Gastrocnemius medialis (tissue), 4 donors: ENCODE results near the gene NET1.

Experiments used
- POLR2A ChIP-seq, 2 donors: fragments of 450-650 bp; IDR thresholded peaks; one replicate each; pipeline ENCODE4 v1.6.1; 2017; ENCODE audit warnings: antibody characterized with exemption in 2 of 2, mild to moderate bottlenecking in 2 of 2, moderate library complexity in 2 of 2
- TF ChIP-seq, protein P1 (sequence below), 5 experiments: fragments of 450-650 bp in 3 of 5; fragments of 200-600 bp in 2 of 5; sonication (generic) in 2 of 5; IDR thresholded peaks in 4 of 5; conservative IDR thresholded peaks in 1 of 5; 1 replicate in 4 of 5; 2 replicates in 1 of 5; pipeline ENCODE4 v1.5.1; 2016 to 2019; ENCODE audit warnings: antibody characterized with exemption in 5 of 5, mild to moderate bottlenecking in 3 of 5, moderate library complexity in 3 of 5

DNA sequence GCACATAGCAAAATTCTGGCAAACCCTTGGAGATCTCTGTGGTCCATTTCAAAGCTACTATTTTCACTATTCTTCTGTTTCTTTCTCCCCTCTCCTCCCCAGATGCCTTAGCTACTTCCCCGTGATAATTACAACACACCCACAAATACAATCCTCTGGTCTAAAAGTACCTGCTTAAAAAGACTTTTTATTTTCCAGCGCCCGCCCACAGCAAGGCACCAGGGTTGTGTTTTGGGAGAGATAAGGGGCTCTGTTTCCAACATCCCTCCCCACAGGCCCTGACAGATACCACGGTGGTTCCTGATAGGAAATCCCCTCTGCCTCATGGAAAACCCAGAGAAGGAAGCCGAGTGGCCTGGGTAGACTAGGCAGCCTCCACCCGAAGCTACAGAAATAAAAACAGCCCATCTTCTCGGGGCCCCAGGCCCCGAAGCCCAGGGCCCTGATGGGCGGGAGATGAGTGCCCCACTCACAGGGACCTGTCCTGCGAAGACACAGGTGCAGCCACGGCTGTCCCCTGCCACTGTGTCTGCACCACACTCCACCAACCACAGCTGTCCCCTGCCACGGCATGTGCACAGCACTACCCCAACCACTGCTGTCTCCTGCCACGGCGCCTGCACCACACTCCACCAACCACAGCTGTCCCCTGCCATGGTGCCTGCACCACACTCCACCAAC is 67.3 kb downstream of the NET1 start:
- TF ChIP-seq, protein P1, sequence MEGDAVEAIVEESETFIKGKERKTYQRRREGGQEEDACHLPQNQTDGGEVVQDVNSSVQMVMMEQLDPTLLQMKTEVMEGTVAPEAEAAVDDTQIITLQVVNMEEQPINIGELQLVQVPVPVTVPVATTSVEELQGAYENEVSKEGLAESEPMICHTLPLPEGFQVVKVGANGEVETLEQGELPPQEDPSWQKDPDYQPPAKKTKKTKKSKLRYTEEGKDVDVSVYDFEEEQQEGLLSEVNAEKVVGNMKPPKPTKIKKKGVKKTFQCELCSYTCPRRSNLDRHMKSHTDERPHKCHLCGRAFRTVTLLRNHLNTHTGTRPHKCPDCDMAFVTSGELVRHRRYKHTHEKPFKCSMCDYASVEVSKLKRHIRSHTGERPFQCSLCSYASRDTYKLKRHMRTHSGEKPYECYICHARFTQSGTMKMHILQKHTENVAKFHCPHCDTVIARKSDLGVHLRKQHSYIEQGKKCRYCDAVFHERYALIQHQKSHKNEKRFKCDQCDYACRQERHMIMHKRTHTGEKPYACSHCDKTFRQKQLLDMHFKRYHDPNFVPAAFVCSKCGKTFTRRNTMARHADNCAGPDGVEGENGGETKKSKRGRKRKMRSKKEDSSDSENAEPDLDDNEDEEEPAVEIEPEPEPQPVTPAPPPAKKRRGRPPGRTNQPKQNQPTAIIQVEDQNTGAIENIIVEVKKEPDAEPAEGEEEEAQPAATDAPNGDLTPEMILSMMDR (IDR thresholded peaks at IDR 0.05 in 4 of 5, conservative IDR thresholded peaks at IDR 0.05 in 1 of 5) = no peak
- no peak for TF ChIP-seq POLR2A (IDR thresholded peaks at IDR 0.05)
